HL-60 (cell line): Measurements from ENCODE around the gene VCP.

Source experiments
- CTCF ChIP-seq: IDR thresholded peaks from one replicate; pipeline ENCODE4 v1.5.1; 2011; ENCODE audit warnings: low read length, control low read depth, inconsistent platforms; ENCODE audit not compliant: insufficient read depth
- SPI1 ChIP-seq: IDR thresholded peaks from 2 replicates; pipeline ENCODE4 v1.6.1; 2012; ENCODE audit warnings: low read depth, mild to moderate bottlenecking, borderline replicate concordance

- TF ChIP-seq SPI1 (no peak), CTCF (no peak)
Observed at GRCh38 chr9:35010351-35010958, 62.0 kb downstream of the VCP start.
